Sciatic nerve (tissue), 2 donors: ENCODE measurements around the gene PPP1R16B. TPM values are rescaled to one million over a fixed set of nuclear protein-coding genes. Genes with fewer than 3 reads are reported as not detected.

Experiments used
- ATAC-seq: fragments of 200-7000 bp; cut with Tn5 transposase; one replicate; pipeline ENCODE4 v1.9.1; 2020; ENCODE audit warnings: mild to moderate bottlenecking, moderate library complexity
- DNase-seq: peaks from one replicate; pipeline ENCODE4 v3.0.0-alpha.2; 2020; ENCODE audit warnings: low spot score
- intact Hi-C: fragments of 100-400 bp; cut with DNase I; formaldehyde crosslinking; loops from one replicate; pipeline ENCODE4 v1.14.2; 2022
- total RNA-seq: library from RNA; stranded (reverse); fragmentation: NEBNext Ultra II Directional; extraction: Animal tissue kit (Norgen Biotek cat#: 25700); gene quantifications from one replicate; pipeline ENCODE4 v1.2.1, GENCODE V29; 2021
- donor health status: DM: no; HTN: no; CAD: no.
- donor health status: DM: no; HTN: no; CAD: no.

The PPP1R16B gene
- total RNA-seq, 1 donor from 2014 or later, result 7.5 TPM

DNA sequence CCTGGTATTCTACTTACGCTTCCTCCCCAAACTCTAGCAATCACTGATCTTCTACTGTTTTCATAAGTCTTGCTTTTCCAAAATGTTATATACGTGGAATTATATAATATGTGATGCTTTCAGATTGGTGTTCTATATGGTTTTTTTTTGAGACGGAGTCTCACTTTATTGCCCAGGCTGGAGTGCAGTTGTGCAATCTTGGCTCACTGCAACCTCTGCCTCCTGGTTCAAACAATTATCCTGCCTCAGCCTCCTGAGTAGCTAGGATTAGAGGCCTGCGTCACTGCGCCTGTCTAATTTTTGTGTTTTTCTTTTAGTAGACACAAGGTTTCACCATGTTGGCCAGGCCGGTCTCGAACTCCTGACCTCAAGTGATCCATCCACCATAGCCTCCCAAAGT, 109.9 kb downstream of the PPP1R16B start:
- intact Hi-C loops, result no loop called here
- ATAC-seq (no peak), DNase-seq (no peak)

DNA sequence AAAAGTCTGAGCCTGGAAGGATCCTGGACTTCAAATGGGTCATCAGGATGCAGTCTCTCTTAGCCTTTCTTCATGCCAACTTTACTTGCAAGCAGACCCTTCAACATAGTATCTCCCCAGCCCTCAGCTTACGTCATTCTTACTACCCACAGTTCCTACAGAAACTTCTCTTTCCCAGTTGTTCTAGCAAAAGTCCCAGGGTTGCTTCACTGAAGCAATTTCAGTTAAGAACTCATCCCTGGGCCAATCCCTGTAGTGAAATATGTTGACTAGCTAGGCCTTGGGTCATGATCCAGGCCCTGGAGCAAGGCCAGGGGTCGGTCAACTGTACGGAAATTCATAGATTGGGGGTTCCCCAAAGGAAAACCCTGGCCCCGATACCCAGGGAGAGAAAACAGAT, 112.2 kb downstream of the PPP1R16B start:
- intact Hi-C loops, result no loop called here
- no peak for ATAC-seq

DNA sequence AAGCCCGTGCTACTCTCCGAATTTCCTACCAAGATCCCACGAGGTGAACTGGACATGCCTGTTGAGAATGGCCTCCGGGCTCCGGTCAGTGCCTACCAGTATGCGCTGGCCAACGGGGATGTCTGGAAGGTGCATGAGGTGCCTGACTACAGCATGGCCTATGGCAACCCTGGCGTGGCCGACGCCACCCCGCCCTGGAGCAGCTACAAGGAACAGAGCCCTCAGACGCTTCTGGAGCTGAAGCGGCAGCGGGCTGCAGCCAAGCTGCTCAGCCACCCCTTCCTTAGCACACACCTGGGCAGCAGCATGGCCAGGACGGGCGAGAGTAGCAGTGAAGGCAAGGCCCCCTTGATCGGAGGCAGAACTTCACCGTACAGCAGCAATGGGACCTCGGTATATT, 112.7 kb downstream of the PPP1R16B start:
- ATAC-seq, result no peak
- DNase-seq, result no peak
- intact Hi-C loops, result no loop called here

More for the DNA sequence above, 112.2 kb downstream of the PPP1R16B start:
- no peak for DNase-seq

DNA sequence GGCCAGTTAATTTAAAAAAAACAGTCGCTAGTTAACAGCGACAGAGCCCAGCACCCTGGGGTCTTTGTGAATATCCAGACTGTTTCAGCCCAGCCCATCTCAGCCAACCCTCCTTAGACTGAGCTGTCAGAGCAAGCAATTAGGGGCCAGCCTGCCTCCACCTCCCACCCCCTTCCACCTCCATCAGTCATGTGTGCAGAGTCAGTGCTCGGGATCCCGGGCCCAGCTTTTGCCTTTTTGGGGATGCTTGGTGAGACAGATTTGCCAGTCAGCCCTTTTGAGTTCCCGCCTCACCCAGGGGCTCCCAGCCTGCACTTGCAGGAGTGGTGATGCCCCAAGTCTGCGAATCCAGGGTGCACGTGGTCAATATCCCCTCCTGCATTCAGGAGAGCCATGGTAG, 114.2 kb downstream of the PPP1R16B start:
- intact Hi-C loops, result loop anchor here (10.0 kb wide), 1 partner anchor 125 kb away; no protein-coding TSS in a partner anchor
- DNase-seq, result no peak
- no peak for ATAC-seq

DNA sequence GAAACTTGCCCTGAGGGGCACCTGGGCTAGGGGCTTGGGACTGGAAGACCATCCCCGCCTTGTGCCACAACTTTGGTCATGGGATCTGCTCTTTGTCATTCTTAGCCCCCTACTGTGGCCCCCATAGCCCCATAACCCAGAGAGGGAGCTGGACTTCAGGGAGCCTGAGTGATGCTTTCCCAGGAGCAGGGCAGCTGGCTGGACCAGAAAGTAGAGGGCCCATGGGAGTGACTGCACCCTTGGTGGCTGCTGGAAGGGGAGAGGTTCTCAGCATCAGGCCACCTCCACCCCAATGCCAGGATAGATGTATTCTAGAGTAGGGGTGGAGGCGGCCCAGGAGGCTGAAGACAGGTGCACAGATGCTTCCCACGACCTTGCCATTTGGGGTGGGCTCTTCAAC, 114.9 kb downstream of the PPP1R16B start:
- DNase-seq (no peak), ATAC-seq (no peak)
- intact Hi-C loops, result loop anchor here (10.0 kb wide), 1 partner anchor 124 kb away; no protein-coding TSS in a partner anchor

DNA sequence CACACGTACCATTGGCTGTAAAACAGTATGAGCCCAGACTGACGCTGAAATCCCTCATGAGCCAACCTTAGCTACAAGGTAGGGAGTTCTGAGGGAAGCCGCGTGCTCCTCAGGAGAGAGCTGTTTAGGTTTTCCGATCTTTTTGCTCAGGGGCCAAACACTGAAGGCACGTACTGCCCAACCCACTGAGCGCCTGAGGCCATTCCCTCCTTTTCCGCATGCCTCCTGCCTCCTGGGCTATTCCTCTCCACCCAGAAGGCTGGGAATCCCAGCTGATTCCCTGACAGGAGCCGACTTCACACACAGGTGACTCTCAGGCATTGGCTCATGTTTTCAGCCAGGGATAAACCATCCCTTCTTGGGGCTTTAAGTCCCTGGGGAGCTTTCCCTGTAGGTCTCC, 115.4 kb downstream of the PPP1R16B start:
- intact Hi-C loops, result loop anchor here (10.0 kb wide), 1 partner anchor 124 kb away; no protein-coding TSS in a partner anchor
- ATAC-seq (no peak), DNase-seq (no peak)

DNA sequence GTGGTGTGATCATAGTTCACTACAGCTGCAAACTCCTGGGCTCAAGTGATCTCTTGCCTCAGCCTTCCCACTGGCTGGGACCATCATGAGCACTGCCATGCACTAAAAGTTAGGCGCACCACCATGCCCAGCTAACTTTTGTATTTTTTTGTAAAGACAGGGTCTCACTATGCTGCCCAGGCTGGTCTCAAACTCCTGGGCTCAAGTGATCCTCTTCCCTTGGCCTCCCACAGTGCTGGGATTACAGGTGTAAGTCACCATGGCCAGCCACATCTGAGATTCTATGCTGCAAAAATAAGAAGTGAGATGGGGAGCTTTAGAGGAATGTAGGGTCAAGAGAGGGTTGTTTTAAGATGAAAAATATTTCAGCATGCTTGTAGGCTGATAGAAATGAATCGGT, 119.2 kb downstream of the PPP1R16B start:
- DNase-seq (no peak), ATAC-seq (no peak)
- intact Hi-C loops, result loop anchor here (10.0 kb wide), 1 partner anchor 120 kb away; no protein-coding TSS in a partner anchor

DNA sequence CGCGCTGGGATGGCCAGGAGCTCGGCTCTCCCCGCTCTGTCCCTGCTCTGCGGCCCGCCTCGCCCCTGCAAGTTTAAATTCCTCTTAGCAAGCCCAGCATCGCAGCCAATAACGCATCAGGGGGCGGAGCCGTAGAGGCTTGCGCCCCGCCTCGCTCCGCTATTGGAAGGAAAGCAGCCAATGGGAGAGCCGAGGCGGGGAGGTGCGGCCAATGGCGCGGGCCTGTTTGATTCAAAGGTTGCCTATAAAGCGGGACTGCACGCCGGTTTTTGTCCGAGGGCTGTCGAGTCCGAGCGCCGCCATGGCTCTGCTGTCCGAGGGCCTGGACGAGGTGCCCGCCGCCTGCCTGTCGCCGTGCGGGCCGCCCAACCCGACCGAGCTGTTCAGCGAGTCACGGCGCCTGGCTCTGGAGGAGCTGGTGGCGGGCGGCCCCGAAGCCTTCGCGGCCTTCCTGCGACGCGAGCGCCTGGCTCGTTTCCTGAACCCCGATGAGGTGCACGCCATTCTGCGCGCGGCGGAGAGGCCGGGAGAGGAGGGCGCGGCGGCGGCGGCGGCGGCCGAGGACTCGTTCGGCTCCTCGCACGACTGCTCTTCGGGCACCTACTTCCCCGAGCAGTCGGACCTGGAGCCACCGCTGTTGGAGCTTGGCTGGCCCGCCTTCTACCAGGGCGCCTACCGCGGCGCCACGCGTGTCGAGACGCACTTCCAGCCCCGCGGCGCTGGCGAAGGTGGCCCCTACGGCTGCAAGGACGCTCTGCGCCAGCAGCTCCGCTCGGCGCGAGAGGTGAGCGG, 120.8 kb downstream of the PPP1R16B start, which contains the start of gene FAM83D:
TSS of gene FAM83D (plus strand) at position 276 of the 792 bp plus-strand sequence. CDS start at position 302, 26 bp downstream.
- ATAC-seq, result peak; percentile 98

DNA sequence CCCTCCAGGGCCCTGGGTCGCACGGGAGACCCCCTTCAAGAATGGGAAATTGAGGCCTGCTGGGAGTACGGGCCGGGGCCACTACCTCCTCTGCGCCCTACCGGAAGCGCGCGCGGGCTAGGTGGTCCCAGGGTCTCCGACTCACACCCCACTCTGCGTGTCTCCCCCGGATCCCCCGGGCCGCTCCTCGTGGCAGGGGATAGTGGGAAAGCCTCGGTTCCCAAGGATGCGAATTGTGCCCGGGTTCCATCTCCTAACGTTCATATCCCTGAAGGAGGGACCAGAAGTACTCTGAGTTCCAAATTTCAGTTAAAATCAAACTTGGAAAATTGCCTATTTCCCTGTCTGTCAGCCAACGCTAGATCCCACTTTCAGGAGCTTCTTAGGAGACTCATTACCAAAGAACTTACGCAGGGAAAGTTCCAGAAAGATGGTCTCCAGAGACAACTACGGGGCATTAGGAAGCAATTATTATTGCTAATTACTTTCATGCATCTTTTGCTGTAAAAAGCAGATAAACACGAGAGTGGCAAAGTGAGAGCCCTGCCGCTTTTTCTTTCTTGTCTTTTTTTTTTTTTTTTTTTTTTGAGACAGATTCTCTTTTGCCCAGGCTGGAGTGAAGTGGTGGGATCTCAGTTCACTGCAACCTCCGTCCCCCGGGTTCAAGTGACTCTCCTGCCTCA, 121.6 kb downstream of the PPP1R16B start:
- intact Hi-C loops, result loop anchor here (10.0 kb wide), 1 partner anchor 118 kb away; no protein-coding TSS in a partner anchor
- DNase-seq (no peak), ATAC-seq (no peak)

More for the DNA sequence above, 120.8 kb downstream of the PPP1R16B start, which contains the start of gene FAM83D:
- intact Hi-C loops, result loop anchor here (10.0 kb wide), 1 partner anchor 118 kb away; no protein-coding TSS in a partner anchor
- peak; percentile 90 for DNase-seq

DNA sequence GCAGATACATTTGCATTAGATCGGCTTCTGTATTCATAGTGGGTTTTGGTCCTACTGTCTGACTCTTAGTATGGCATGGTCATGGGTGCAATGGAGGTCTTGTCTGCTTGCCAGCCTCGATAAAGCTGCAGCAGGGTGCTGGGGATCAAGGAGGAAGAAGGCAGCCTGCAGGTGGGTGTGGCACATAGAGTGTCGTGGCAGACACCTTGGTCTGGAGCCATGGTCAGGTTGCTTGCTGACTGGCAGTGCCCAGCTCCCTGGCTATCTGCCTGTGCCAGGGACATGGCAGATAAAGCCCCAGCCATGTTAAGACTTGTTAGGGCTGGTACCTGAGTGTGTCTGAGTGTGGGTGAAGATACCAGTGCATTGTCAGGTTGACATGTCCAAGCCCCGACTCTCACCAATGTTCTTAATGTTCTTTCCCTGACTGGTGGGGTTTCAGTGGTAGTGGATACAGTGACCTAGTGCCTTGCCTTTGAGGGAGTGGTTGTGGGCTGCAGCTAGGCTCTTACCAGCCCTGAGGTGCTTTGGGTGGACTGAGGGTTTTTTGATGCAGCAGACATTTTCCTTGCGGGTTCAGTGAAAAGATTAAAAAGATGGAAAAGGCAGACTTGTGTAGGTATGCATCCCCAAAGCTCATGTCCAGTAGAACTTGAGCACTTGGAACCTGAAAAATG, 122.5 kb downstream of the PPP1R16B start:
- no peak for ATAC-seq
- DNase-seq, result no peak
- intact Hi-C loops, result loop anchor here (10.0 kb wide), 1 partner anchor 117 kb away; no protein-coding TSS in a partner anchor

DNA sequence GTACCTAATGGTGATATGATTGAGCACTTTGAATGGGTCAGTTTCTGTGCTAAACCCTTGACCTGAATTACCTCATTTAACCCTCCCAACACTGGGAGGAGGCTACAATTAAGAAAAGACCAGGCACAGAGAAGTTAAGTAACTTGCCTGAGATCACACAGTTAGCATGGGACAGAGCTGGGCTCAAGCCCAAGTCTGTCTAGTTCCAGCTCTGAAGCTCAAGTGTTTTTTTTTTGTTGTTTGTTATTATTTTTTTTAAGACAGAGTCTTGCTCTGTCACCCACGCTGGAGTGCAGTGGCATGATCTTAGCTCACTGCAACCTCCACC, 124.7 kb downstream of the PPP1R16B start:
- ATAC-seq (no peak), DNase-seq (no peak)
- intact Hi-C loops, result no loop called here

DNA sequence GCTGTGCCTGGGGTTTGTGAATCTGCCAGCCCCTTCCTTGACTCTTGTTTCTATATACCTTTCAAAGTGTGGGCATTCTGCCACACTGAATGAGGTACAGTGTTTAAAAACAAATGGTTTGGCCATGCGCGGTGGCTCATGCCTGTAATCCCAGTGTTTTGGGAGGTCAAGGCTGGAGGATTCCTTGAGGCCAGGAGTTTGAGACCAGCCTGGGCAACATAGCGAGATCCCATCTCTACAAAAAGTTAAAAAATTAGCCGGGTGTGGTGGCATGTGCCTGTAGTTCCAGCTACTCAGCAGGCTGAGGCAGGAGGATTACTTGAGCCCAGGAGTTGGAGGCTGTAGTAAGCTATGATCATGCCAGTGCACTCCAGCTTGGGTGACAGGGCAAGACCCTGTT, 126.5 kb downstream of the PPP1R16B start:
- ATAC-seq (no peak), DNase-seq (no peak)
- intact Hi-C loops, result no loop called here

DNA sequence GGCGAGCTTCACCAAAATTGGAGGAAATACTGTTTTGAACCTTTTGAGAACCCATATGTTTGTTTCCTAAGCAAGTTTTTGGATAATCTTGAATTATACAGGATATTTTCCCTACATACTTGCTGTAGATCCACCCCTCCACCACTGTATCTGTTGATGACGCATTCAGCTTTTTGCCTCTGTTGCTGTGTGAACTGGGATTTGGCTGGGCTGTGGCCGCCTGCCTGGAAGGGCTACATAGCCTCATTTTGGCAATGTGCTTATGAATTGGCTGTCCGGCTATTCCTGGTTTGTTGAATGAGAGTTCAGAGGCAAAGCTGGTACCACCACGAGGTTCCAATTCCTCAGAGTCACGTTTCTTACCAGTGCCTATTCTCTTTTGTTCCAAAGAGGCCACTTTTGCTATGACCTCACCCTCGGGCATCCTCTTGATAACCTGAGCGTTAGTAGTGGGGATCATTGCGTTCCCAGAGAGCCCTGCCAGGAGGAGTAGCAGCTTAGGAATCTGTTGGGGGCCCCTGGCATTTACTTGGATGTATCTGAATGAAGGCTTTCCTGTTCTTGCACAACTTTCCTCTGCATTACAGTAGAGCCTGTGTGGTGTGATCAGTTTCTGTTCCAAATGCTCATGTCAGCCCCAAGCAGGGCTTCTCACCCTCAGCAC, 127.1 kb downstream of the PPP1R16B start:
- ATAC-seq (no peak), DNase-seq (no peak)
- intact Hi-C loops, result no loop called here

DNA sequence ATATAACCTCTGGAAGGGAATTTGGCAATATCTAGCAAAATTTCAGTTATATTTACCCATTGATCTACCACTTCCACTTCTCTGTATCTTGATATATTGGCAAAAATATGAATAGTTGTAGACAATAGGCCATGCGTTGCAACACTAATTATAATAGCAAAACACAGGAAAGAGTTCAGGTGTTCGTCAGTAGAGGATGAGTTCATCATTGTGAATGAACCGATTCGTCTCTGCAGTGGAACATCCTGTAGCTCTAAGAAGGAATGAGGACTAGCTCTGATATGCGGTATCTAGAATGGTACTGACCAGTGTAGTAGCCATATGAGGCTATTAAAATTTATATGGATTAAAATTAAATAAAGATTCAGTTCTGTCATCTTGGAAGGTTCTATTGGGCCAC, 129.0 kb downstream of the PPP1R16B start:
- intact Hi-C loops, result no loop called here
- DNase-seq (no peak), ATAC-seq (no peak)

DNA sequence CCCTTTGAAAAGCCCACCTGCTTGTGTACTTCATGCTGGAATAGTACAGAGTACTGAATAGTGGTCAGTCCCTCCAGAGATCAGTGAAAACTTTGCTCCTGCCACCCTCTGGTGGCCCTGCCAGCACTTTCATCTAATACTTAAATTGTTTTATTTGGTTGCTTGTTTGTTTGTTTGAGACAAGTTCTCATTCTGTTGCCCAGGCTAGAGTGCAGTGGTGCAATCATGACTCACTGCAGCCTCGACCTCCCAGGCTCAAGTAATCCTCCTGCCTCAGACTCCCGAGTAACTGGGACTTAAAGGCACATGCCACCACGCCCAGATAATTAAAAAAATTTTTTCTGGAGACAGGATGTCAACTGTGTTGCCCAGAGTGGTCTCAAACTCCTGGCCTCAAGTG, 129.8 kb downstream of the PPP1R16B start:
- DNase-seq, result no peak
- ATAC-seq, result no peak
- intact Hi-C loops, result no loop called here

DNA sequence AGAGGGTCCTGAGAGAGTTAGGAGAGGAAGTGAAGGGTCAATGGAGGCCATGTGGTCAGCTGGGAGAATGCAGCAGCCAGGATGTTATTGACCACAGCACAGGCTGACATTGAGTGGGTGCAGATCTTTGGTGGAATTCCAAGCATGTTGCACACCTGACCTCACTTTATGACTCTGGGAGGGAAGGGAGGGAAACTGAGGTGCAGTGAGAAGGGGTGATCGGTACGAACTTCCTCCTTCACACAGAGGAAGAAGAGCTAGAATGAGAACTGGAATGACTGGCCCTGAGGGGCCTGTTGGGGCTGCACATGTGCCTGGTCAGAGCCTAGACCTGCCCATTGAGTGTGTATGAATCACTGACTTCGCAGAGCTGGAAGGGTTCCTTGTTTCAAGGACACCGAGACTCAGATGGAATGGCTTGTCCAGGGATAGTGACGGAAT, 130.5 kb downstream of the PPP1R16B start:
- intact Hi-C loops, result no loop called here
- DNase-seq (no peak), ATAC-seq (no peak)

DNA sequence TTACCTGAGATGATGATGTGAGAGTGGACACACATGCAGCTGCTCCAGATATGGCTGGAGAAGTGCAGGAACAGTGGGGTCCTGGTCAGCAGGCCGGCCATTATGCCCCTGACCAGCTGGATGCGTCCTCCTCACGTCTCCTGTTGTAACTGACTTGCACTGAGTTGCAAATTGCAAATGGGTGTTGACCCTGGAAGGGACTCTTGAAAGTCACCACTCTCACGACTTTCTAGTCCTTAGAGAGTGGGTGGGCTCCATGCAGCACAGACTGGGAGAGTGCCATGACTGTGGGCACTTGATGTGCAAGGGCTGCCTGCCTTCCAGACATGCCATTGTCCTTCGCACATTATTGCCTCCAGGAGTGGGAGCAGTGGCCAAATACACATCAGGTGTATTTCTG, 131.5 kb downstream of the PPP1R16B start:
- intact Hi-C loops, result no loop called here
- no peak for ATAC-seq
- DNase-seq, result no peak

DNA sequence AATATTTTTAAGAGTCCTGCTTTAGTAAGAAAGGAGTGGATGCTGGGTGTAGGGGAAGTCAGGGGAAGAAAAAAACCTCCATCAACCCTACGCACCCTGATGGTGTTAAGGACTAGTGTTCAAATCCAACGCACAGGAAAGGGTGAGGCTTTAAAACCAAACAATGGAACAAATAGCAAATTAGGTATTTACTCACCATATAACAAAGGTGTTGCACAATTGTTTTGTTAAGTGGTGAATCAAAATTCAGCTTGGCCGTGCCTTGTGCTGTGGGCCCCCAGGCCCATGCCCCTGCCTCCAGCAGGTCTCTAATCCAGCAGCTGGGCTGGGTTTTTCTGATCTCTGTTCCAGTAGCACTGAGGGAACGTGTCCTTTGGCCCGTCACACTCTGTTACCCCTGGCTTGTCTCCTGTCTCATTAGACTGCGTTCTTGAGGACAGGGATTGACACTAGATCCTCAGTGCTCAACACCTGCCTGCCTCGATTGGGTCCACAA, 132.5 kb downstream of the PPP1R16B start:
- ATAC-seq, result no peak
- DNase-seq, result no peak
- intact Hi-C loops, result no loop called here

DNA sequence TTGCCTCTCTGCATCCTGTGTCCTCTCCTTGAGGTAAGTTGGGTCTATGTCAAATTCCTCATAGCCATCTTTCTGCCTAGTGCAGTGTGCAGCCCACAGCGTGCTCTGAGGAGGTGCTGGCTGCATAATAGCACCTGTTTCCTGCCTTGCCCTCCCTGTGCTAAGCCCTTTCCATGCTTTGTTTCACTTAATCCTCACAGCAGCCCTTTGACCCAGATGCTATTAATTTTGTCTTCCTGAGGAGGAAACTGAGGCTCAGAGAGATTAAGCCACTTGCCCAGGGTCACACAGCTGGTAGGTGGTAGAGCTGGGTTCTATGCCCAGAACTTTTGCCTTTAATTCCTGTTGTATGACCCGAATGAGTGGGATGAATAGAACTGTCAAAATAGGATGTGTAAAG, 134.2 kb downstream of the PPP1R16B start:
- intact Hi-C loops, result no loop called here
- ATAC-seq, result no peak
- no peak for DNase-seq
